ENCODE measurements around the gene LRIT1. TPM values are rescaled to one million over a fixed set of nuclear protein-coding genes. Genes with fewer than 3 reads are reported as not detected.

The LRIT1 gene
- total RNA-seq, 2 experiments from 2014 or later = not detected

DNA sequence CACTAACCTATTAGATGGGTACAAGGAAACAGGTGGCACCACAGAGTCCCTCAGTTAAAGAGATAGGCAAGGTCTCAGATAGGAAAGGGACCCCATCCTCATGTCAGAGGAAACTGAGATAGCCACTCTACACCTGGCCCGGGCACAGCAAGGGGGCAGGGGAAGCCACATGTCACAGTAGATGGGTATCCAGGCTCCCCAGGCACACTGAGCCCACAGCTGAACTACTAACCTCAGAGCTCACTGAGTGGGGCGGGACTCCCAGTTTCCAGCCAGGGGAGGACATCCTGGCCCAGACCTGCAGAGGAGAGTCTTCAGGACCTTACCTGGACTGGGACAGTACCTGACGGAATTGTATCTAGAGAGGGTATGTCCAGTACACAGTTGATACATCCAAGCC lies 50.7 kb downstream of the LRIT1 start:
- TF ChIP-seq, protein P1, sequence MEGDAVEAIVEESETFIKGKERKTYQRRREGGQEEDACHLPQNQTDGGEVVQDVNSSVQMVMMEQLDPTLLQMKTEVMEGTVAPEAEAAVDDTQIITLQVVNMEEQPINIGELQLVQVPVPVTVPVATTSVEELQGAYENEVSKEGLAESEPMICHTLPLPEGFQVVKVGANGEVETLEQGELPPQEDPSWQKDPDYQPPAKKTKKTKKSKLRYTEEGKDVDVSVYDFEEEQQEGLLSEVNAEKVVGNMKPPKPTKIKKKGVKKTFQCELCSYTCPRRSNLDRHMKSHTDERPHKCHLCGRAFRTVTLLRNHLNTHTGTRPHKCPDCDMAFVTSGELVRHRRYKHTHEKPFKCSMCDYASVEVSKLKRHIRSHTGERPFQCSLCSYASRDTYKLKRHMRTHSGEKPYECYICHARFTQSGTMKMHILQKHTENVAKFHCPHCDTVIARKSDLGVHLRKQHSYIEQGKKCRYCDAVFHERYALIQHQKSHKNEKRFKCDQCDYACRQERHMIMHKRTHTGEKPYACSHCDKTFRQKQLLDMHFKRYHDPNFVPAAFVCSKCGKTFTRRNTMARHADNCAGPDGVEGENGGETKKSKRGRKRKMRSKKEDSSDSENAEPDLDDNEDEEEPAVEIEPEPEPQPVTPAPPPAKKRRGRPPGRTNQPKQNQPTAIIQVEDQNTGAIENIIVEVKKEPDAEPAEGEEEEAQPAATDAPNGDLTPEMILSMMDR (IDR thresholded peaks at IDR 0.05) = no peak
- intact Hi-C loops (cut with DNase I, micrococcal nuclease) = loop anchor here in 1 of 2 experiments (1.0 to 5.0 kb wide), 2 partner anchors 13 to 43 kb away; no protein-coding TSS in a partner anchor
- Histone ChIP-seq H3K9me3 (ENCODE audit: control insufficient read depth in 1 of 2, insufficient read depth in 1 of 2, low read length in 2 of 2) (peaks cover 0 to 10% of the 10 kb centered on the region in 2 experiments), H3K27ac (ENCODE audit: low read depth in 1 of 2, low read length in 2 of 2) (no peak overlapping the region), H3K4me1 (ENCODE audit: insufficient read depth, low read length) (peaks cover 37% of the 10 kb centered on the region), H3K4me3 (ENCODE audit: low read length) (no peak overlapping the region), H3K36me3 (ENCODE audit: insufficient read depth, low read length) (no peaks in the 10 kb centered on the region), H3K27me3 (ENCODE audit: control insufficient read depth in 1 of 2, insufficient read depth in 2 of 2, low read length in 2 of 2) (peaks cover 22 to 23% of the 10 kb centered on the region in 2 experiments)
- peaks cover 8% of the 10 kb centered on the region for H3K27me3 Mint-ChIP-seq
- no peaks in the 10 kb centered on the region for H3K9me3 Mint-ChIP-seq
- peak; percentile 19 for ATAC-seq (ENCODE audit: poor library complexity)
- H3K4me1 Mint-ChIP-seq (ENCODE audit: low read depth) = peaks cover 14% of the 10 kb centered on the region
- DNase-seq = no peak
- H3K36me3 Mint-ChIP-seq (ENCODE audit: low read depth) = no peaks in the 10 kb centered on the region
- ChIA-PET POLR2A (interaction anchor here (0.6 to 2.4 kb wide), 4 partner anchors 12 to 52 kb away, joined by 3 to 9 read pairs (median 4); partner anchors contain the start of gene GHITM), CTCF (no interaction called here)
- H3K4me3 Mint-ChIP-seq = no peak overlapping the region
- H3K27ac Mint-ChIP-seq = peak overlapping the region; percentile 31

GRCh38 chr10:84188815-84189214 lies 52.5 kb downstream of the LRIT1 start:
- H3K4me1 ChIP-seq (ENCODE audit: insufficient read depth, low read length) = peaks cover 22% of the 10 kb centered on the region
- no peak overlapping the region for H3K4me3 ChIP-seq (ENCODE audit: low read length)
- intact Hi-C loops (cut with DNase I, micrococcal nuclease) = no loop called here
- peaks cover 6 to 9% of the 10 kb centered on the region in 2 experiments for H3K27me3 ChIP-seq (ENCODE audit: control insufficient read depth in 1 of 2, insufficient read depth in 2 of 2, low read length in 2 of 2)
- H3K27ac Mint-ChIP-seq = no peak overlapping the region
- ChIA-PET CTCF (no interaction called here), POLR2A (no interaction called here)
- TF ChIP-seq, protein P1 (IDR thresholded peaks at IDR 0.05) = no peak
- H3K36me3 ChIP-seq (ENCODE audit: insufficient read depth, low read length) = no peaks in the 10 kb centered on the region
- H3K36me3 Mint-ChIP-seq (ENCODE audit: low read depth) = no peaks in the 10 kb centered on the region
- peaks cover 2% of the 10 kb centered on the region for H3K27me3 Mint-ChIP-seq
- H3K27ac ChIP-seq (ENCODE audit: low read depth in 1 of 2, low read length in 2 of 2) = no peak overlapping the region
- DNase-seq (no peak), ATAC-seq (ENCODE audit: poor library complexity) (no peak)
- H3K4me3 Mint-ChIP-seq = no peak overlapping the region
- H3K9me3 ChIP-seq (ENCODE audit: control insufficient read depth in 1 of 2, insufficient read depth in 1 of 2, low read length in 2 of 2) = no peaks in the 10 kb centered on the region
- H3K4me1 Mint-ChIP-seq (ENCODE audit: low read depth) = peaks cover 20% of the 10 kb centered on the region
- H3K9me3 Mint-ChIP-seq = no peaks in the 10 kb centered on the region

DNA sequence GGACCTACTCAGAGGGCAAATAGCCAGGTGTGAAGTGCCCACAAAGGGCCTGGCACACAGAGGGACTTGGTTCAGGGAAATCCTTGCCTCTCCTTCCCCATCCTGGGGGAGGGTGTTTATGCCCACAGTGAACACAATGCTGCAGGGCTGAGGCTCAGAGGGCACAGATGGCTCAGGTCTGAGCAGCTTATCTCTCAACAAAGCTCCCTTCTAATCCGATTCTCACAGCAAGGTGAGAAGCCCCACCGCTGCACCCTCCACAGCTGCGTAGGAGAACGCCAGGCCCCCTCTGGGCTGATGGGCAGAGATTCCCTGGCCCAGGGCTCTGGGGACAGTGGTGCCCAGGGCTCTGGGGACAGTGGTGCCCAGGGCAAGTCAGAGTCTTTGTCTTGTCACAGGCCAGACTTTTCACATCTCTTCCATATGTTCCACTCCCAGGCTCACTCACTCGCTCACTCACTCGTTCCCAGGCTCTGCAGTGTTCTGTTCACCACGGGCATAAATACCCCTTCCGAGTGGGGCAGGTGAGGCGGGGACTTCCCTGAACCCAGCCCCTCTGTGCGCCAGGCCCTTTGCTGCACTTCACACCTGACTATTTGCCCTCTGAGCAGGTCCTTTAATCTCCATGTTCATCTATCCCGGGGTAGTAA lies 55.7 kb downstream of the LRIT1 start:
- no peaks in the 10 kb centered on the region for H3K27me3 Mint-ChIP-seq
- H3K4me3 Mint-ChIP-seq = no peak overlapping the region
- peaks cover 10% of the 10 kb centered on the region for H3K4me1 Mint-ChIP-seq (ENCODE audit: low read depth)
- H3K36me3 Mint-ChIP-seq (ENCODE audit: low read depth) = no peaks in the 10 kb centered on the region
- Histone ChIP-seq H3K4me1 (ENCODE audit: insufficient read depth, low read length) (peaks cover 5% of the 10 kb centered on the region), H3K4me3 (ENCODE audit: low read length) (no peak overlapping the region), H3K27ac (ENCODE audit: low read depth in 1 of 2, low read length in 2 of 2) (no peak overlapping the region), H3K27me3 (ENCODE audit: control insufficient read depth in 1 of 2, insufficient read depth in 2 of 2, low read length in 2 of 2) (no peaks in the 10 kb centered on the region), H3K9me3 (ENCODE audit: control insufficient read depth in 1 of 2, insufficient read depth in 1 of 2, low read length in 2 of 2) (peaks cover 0 to 5% of the 10 kb centered on the region in 2 experiments), H3K36me3 (ENCODE audit: insufficient read depth, low read length) (no peaks in the 10 kb centered on the region)
- H3K9me3 Mint-ChIP-seq = no peaks in the 10 kb centered on the region
- CTCF ChIA-PET = no interaction called here
- POLR2A ChIA-PET = no interaction called here
- intact Hi-C loops (cut with DNase I, micrococcal nuclease) = no loop called here
- ATAC-seq (ENCODE audit: poor library complexity) = no peak
- DNase-seq = no peak
- H3K27ac Mint-ChIP-seq = no peak overlapping the region
- TF ChIP-seq, protein P1 (IDR thresholded peaks at IDR 0.05) = no peak

All from CD4-positive, alpha-beta T cell (primary cell).